Right lobe of liver (tissue), 4 donors: ENCODE results near the gene ABHD12.

Experiments
- POLR2A ChIP-seq: fragments of 450-650 bp; IDR thresholded peaks from one replicate; pipeline ENCODE4 v1.6.1; 2017; ENCODE audit warnings: antibody characterized with exemption, mild to moderate bottlenecking
- TF ChIP-seq, protein P1 (sequence below), 4 donors: fragments of 200-600 bp in 3 of 4; fragments of 450-650 bp in 1 of 4; IDR thresholded peaks; one replicate each; pipeline versions ENCODE4 v1.5.1 to v1.8.0; 2016 to 2022; ENCODE audit warnings: antibody characterized with exemption in 4 of 4, mild to moderate bottlenecking in 2 of 4
- donor health status: DM: no; HTN: no; CAD: no.
- donor health status: DM: no; HTN: no; CAD: no.
- donor health status: DM: no; HTN: yes; CAD: no.

DNA sequence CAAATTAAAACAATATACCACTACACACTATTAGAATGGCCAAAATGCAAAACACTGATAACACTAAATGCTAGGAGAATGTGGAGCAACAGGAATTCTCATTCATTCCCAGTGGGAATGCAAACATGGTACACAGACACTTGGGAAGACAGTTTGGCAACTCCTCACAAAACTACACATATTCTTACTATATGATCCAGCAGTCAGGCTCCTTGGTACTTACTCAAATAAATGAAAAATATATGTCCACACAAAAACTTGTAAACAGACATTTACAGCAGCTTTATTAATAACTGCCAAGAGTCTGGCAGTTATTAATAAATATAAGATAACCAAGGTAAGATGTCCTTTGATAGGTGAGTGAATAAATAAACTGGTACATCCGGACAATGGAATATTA is 44.9 kb downstream of the ABHD12 start:
- TF ChIP-seq, protein P1, sequence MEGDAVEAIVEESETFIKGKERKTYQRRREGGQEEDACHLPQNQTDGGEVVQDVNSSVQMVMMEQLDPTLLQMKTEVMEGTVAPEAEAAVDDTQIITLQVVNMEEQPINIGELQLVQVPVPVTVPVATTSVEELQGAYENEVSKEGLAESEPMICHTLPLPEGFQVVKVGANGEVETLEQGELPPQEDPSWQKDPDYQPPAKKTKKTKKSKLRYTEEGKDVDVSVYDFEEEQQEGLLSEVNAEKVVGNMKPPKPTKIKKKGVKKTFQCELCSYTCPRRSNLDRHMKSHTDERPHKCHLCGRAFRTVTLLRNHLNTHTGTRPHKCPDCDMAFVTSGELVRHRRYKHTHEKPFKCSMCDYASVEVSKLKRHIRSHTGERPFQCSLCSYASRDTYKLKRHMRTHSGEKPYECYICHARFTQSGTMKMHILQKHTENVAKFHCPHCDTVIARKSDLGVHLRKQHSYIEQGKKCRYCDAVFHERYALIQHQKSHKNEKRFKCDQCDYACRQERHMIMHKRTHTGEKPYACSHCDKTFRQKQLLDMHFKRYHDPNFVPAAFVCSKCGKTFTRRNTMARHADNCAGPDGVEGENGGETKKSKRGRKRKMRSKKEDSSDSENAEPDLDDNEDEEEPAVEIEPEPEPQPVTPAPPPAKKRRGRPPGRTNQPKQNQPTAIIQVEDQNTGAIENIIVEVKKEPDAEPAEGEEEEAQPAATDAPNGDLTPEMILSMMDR (IDR thresholded peaks at IDR 0.05) = no peak
- TF ChIP-seq POLR2A = no peak
